ENCODE data around the gene CASP3.
"Not testable (repeated sequence)": the region's sequence is repeated elsewhere in the genome, so short reads cannot be mapped to it uniquely, and the experiment has no call there.

The CASP3 gene

GRCh38 chr4:184632842-184633241 is 16.4 kb downstream of the CASP3 start:
- Histone ChIP-seq H3K9ac (ENCODE audit: low read length in 2 of 2) (no peak overlapping the region), H3K4me1 (ENCODE audit: control insufficient read depth, insufficient read depth, low read length) (no peaks in the 10 kb centered on the region), H3K4me3 (ENCODE audit: low read length in 2 of 2) (no peak overlapping the region), H3K36me3 (ENCODE audit: control insufficient read depth in 2 of 2, insufficient read depth in 2 of 2, low read length in 2 of 2) (peaks cover 32 to 45% of the 10 kb centered on the region in 2 donors), H3K9me3 (ENCODE audit: control insufficient read depth in 2 of 2, low read length in 2 of 2) (no peaks in the 10 kb centered on the region), H3K27me3 (ENCODE audit: control insufficient read depth in 1 of 2, insufficient read depth in 2 of 2, low read length in 2 of 2) (no peaks in the 10 kb centered on the region), H3K27ac (ENCODE audit: low read length) (no peak overlapping the region)

- no peaks in the 10 kb centered on the region for H3K4me1 ChIP-seq (ENCODE audit: control insufficient read depth, insufficient read depth, low read length)
- H3K9ac ChIP-seq (ENCODE audit: low read length in 2 of 2), result no peak overlapping the region
- no peak overlapping the region for H3K27ac ChIP-seq (ENCODE audit: low read length)
- H3K27me3 ChIP-seq (ENCODE audit: control insufficient read depth in 1 of 2, insufficient read depth in 2 of 2, low read length in 2 of 2), result no peaks in the 10 kb centered on the region
- H3K9me3 ChIP-seq (ENCODE audit: control insufficient read depth in 2 of 2, low read length in 2 of 2), result no peaks in the 10 kb centered on the region
- H3K4me3 ChIP-seq (ENCODE audit: low read length in 2 of 2), result no peak overlapping the region
- peaks cover 26 to 31% of the 10 kb centered on the region in 2 donors for H3K36me3 ChIP-seq (ENCODE audit: control insufficient read depth in 2 of 2, insufficient read depth in 2 of 2, low read length in 2 of 2)
Observed at GRCh38 chr4:184628103-184628502, 21.1 kb downstream of the CASP3 start.

- H3K27me3 ChIP-seq (ENCODE audit: control insufficient read depth in 1 of 2, insufficient read depth in 2 of 2, low read length in 2 of 2); H3K9ac ChIP-seq (ENCODE audit: low read length in 2 of 2); H3K4me1 ChIP-seq (ENCODE audit: control insufficient read depth, insufficient read depth, low read length); H3K9me3 ChIP-seq (ENCODE audit: control insufficient read depth in 2 of 2, low read length in 2 of 2); H3K4me3 ChIP-seq (ENCODE audit: low read length in 2 of 2); H3K27ac ChIP-seq (ENCODE audit: low read length): not testable (repeated sequence)
- H3K36me3 ChIP-seq (ENCODE audit: control insufficient read depth in 2 of 2, insufficient read depth in 2 of 2, low read length in 2 of 2), result peaks cover 24 to 26% of the 10 kb centered on the region in 2 donors
Observed at GRCh38 chr4:184625783-184626596, 23.3 kb downstream of the CASP3 start.

- peaks cover 16 to 21% of the 10 kb centered on the region in 2 donors for H3K36me3 ChIP-seq (ENCODE audit: control insufficient read depth in 2 of 2, insufficient read depth in 2 of 2, low read length in 2 of 2)
- H3K4me3 ChIP-seq (ENCODE audit: low read length in 2 of 2), result no peak overlapping the region
- no peaks in the 10 kb centered on the region for H3K4me1 ChIP-seq (ENCODE audit: control insufficient read depth, insufficient read depth, low read length)
- no peak overlapping the region for H3K27ac ChIP-seq (ENCODE audit: low read length)
- no peaks in the 10 kb centered on the region for H3K9me3 ChIP-seq (ENCODE audit: control insufficient read depth in 2 of 2, low read length in 2 of 2)
- H3K27me3 ChIP-seq (ENCODE audit: control insufficient read depth in 1 of 2, insufficient read depth in 2 of 2, low read length in 2 of 2), result no peaks in the 10 kb centered on the region
- no peak overlapping the region for H3K9ac ChIP-seq (ENCODE audit: low read length in 2 of 2)
Observed at GRCh38 chr4:184624972-184625554, 24.2 kb downstream of the CASP3 start.

- H3K27me3 ChIP-seq (ENCODE audit: control insufficient read depth in 1 of 2, insufficient read depth in 2 of 2, low read length in 2 of 2); H3K27ac ChIP-seq (ENCODE audit: low read length); H3K4me3 ChIP-seq (ENCODE audit: low read length in 2 of 2); H3K4me1 ChIP-seq (ENCODE audit: control insufficient read depth, insufficient read depth, low read length); H3K9ac ChIP-seq (ENCODE audit: low read length in 2 of 2); H3K9me3 ChIP-seq (ENCODE audit: control insufficient read depth in 2 of 2, low read length in 2 of 2): not testable (repeated sequence)
- H3K36me3 ChIP-seq (ENCODE audit: control insufficient read depth in 2 of 2, insufficient read depth in 2 of 2, low read length in 2 of 2), result peaks cover 10 to 17% of the 10 kb centered on the region in 2 donors
Observed at GRCh38 chr4:184624504-184624903, 24.7 kb downstream of the CASP3 start.

- Histone ChIP-seq H3K36me3 (ENCODE audit: control insufficient read depth in 2 of 2, insufficient read depth in 2 of 2, low read length in 2 of 2) (peaks cover 4 to 6% of the 10 kb centered on the region in 2 donors), H3K4me1 (ENCODE audit: control insufficient read depth, insufficient read depth, low read length) (no peaks in the 10 kb centered on the region), H3K9ac (ENCODE audit: low read length in 2 of 2) (no peak overlapping the region), H3K27me3 (ENCODE audit: control insufficient read depth in 1 of 2, insufficient read depth in 2 of 2, low read length in 2 of 2) (no peaks in the 10 kb centered on the region), H3K9me3 (ENCODE audit: control insufficient read depth in 2 of 2, low read length in 2 of 2) (no peaks in the 10 kb centered on the region), H3K4me3 (ENCODE audit: low read length in 2 of 2) (no peak overlapping the region), H3K27ac (ENCODE audit: low read length) (no peak overlapping the region)
Observed at GRCh38 chr4:184621518-184621917, 27.7 kb downstream of the CASP3 start.

GRCh38 chr4:184620212-184620867 is 28.9 kb downstream of the CASP3 start:
- Histone ChIP-seq H3K4me3 (ENCODE audit: low read length in 2 of 2) (no peak overlapping the region), H3K9ac (ENCODE audit: low read length in 2 of 2) (no peak overlapping the region), H3K27me3 (ENCODE audit: control insufficient read depth in 1 of 2, insufficient read depth in 2 of 2, low read length in 2 of 2) (no peaks in the 10 kb centered on the region), H3K36me3 (ENCODE audit: control insufficient read depth in 2 of 2, insufficient read depth in 2 of 2, low read length in 2 of 2) (peaks cover 0 to 3% of the 10 kb centered on the region in 2 donors), H3K9me3 (ENCODE audit: control insufficient read depth in 2 of 2, low read length in 2 of 2) (no peaks in the 10 kb centered on the region), H3K27ac (ENCODE audit: low read length) (no peak overlapping the region), H3K4me1 (ENCODE audit: control insufficient read depth, insufficient read depth, low read length) (no peaks in the 10 kb centered on the region)

- Histone ChIP-seq H3K9me3 (ENCODE audit: control insufficient read depth in 2 of 2, low read length in 2 of 2) (no peaks in the 10 kb centered on the region), H3K9ac (ENCODE audit: low read length in 2 of 2) (no peak overlapping the region), H3K4me1 (ENCODE audit: control insufficient read depth, insufficient read depth, low read length) (no peaks in the 10 kb centered on the region), H3K27me3 (ENCODE audit: control insufficient read depth in 1 of 2, insufficient read depth in 2 of 2, low read length in 2 of 2) (no peaks in the 10 kb centered on the region), H3K4me3 (ENCODE audit: low read length in 2 of 2) (no peak overlapping the region), H3K27ac (ENCODE audit: low read length) (no peak overlapping the region), H3K36me3 (ENCODE audit: control insufficient read depth in 2 of 2, insufficient read depth in 2 of 2, low read length in 2 of 2) (no peaks in the 10 kb centered on the region)
Observed at GRCh38 chr4:184617600-184618196, 31.5 kb downstream of the CASP3 start.

GRCh38 chr4:184616633-184617551 is 32.4 kb downstream of the CASP3 start:
- H3K9ac ChIP-seq (ENCODE audit: low read length in 2 of 2), result no peak overlapping the region

GRCh38 chr4:184616168-184616567 is 33.1 kb downstream of the CASP3 start:
- H3K36me3 ChIP-seq (ENCODE audit: control insufficient read depth in 2 of 2, insufficient read depth in 2 of 2, low read length in 2 of 2); H3K4me3 ChIP-seq (ENCODE audit: low read length in 2 of 2); H3K9ac ChIP-seq (ENCODE audit: low read length in 2 of 2); H3K27ac ChIP-seq (ENCODE audit: low read length); H3K4me1 ChIP-seq (ENCODE audit: control insufficient read depth, insufficient read depth, low read length); H3K27me3 ChIP-seq (ENCODE audit: control insufficient read depth in 1 of 2, insufficient read depth in 2 of 2, low read length in 2 of 2); H3K9me3 ChIP-seq (ENCODE audit: control insufficient read depth in 2 of 2, low read length in 2 of 2): not testable (repeated sequence)

More at GRCh38 chr4:184616633-184617551, 32.4 kb downstream of the CASP3 start:
- Histone ChIP-seq H3K4me3 (ENCODE audit: low read length in 2 of 2) (no peak overlapping the region), H3K27ac (ENCODE audit: low read length) (no peak overlapping the region), H3K4me1 (ENCODE audit: control insufficient read depth, insufficient read depth, low read length) (no peaks in the 10 kb centered on the region), H3K27me3 (ENCODE audit: control insufficient read depth in 1 of 2, insufficient read depth in 2 of 2, low read length in 2 of 2) (no peaks in the 10 kb centered on the region), H3K36me3 (ENCODE audit: control insufficient read depth in 2 of 2, insufficient read depth in 2 of 2, low read length in 2 of 2) (no peaks in the 10 kb centered on the region), H3K9me3 (ENCODE audit: control insufficient read depth in 2 of 2, low read length in 2 of 2) (no peaks in the 10 kb centered on the region)
